GM19455 (cell line): ENCODE data around the gene TUFT1.

Source experiments
- ATAC-seq: cut with Tn5 transposase; IDR thresholded peaks from one replicate; pipeline ENCODE4 v1.9.1; 2021; ENCODE audit not compliant: unreplicated experiment

Gene TUFT1

DNA sequence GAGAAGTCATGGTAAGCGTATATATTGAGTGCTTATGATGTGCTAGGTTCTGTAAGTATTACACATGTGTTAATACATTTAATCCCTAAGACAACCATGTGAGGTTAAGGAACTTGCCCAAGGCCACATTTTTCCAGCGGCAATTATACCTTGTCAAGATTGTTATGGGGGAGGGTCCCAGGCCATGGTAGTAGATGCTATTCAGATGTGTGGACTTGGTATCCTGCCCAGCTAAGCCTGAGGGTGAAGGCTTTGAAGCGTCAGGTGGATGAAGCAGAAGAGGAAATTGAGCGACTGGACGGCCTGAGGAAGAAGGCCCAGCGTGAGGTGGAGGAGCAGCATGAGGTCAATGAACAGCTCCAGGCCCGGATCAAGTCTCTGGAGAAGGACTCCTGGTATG, 3.6 kb upstream of the TUFT1 start:
- no peak for ATAC-seq

DNA sequence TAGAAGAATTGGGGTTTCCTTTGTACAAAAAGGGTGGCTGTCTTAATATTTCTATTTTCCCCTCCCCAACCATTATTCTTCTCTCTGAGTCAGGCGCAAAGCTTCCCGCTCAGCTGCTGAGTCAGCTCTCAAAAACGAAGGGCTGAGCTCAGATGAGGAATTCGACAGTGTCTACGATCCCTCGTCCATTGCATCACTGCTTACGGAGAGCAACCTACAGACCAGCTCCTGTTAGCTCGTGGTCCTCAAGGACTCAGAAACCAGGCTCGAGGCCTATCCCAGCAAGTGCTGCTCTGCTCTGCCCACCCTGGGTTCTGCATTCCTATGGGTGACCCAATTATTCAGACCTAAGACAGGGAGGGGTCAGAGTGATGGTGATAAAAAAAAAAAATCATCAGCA, 3.0 kb upstream of the TUFT1 start:
- no peak for ATAC-seq

DNA sequence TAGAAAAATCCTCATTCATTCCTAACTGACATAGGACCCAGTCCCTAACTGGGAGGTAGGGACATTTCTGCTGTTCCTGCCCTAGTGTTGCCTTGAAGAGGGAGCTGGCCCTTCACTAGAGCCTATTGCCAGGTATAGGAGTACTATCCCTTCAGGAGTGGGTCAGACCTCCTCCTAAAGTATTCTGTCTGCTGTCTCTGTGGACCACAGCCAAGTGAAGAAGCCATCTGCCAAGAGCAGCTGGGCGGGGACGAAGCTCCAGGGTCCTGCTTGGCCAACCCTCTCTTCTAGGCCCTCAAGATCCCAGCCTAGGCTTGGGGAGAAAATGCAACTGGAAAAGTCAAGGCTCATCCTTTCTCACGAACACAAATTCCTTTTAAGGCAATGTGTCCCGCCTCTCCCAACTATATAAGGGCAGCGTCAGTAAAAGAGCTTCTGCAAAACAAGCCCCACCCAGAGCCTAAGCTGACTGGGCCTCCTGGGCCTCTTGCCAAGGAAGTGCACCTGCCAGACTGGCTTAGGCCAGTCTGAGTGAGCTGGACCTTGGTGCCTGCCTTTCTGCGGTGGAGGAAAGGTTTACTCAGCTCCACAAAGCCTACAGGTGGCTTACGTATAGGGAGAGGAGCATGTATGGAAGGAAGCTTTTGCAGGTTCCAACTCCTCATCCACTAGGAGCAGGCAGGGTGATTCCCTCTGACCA, 638 bp upstream of the TUFT1 start:
- ATAC-seq: no peak

GRCh38 chr1:151540982-151541377, 871 bp downstream of the TUFT1 start:
- ATAC-seq: no peak

- no peak for ATAC-seq
Measured at GRCh38 chr1:151541752-151542151, 1.6 kb downstream of the TUFT1 start.

GRCh38 chr1:151542710-151543129, 2.6 kb downstream of the TUFT1 start:
- no peak for ATAC-seq

- ATAC-seq: no peak
Measured at GRCh38 chr1:151545542-151545941, 5.4 kb downstream of the TUFT1 start.

DNA sequence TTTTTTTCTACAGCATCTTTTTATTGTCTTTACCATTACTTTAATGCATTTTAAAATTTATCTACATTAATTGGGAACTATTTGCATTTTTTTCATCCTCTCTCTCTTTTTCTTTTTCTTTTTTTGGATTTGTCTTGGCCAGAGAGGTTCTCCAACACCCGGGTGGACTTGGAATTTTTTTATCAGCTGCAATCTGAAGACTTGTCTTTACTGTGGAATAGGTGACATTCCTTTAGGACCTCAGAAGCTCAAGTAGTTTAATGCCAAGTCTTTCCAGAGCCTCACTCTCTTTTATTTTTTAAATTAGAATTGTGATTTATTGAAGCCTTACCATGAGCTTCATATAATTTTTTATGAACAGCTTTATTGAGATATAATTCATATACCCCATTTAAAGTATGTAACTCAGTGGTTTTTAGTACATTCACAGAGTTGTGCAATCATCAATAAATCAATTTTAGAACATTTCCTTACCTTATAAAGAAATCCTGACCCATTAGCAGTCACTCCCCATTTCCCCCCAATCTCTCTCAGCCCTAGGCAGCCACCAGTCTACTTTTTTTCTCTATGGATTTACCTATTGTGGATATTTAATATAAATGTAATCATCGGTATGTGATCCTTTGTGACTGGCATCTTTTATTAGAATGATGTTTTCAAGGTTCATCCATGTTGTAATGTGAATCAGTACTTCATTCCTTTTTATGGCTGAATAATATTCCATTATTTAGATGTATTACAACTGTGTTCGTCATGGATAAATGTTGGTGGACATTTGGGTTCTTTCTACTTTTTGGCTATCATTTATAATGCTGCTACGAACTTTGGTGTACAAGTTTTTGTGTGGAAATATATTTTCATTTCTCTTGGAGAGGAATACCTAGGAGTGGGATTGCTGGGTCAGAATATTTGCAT, 6.2 kb downstream of the TUFT1 start:
- no peak for ATAC-seq

DNA sequence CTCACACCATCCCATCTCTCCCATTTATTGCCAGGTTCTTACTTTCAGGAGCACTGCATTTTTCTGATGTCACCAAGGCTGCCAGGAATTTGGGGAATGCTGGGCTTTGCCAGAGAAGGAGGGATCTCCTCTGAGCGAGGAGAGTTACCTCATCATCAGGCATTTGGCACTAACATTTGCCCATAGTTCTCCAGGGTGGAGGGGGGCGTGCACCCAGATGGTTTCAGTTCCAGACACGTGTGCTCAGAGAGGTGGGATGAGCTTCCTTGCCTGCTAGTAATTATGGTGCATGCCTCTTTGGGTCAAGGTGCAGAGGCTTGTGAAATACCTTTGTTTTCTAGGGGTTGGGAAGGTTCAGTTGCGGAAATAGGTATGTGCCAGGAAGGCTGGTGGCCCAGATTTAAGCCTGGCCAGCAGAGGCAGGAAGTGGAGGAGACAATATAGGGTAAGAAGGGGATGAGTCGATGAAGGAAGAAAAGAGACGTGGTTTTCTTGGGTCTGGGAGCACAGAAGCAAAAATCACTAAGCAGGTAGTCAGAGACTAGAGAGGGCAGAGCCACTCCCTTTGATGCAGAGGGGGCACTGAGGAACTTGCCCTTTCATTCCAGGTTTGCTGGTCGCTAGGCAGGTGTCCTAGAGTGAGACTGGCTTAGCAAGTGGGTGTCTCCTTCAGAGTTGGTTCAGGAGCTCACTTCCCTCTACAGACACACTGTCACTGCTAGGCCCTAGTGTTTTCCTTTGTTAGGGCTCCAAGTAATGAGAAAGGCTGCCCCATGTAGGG, 7.2 kb downstream of the TUFT1 start:
- ATAC-seq: no peak

GRCh38 chr1:151547900-151548230, 7.8 kb downstream of the TUFT1 start:
- no peak for ATAC-seq

DNA sequence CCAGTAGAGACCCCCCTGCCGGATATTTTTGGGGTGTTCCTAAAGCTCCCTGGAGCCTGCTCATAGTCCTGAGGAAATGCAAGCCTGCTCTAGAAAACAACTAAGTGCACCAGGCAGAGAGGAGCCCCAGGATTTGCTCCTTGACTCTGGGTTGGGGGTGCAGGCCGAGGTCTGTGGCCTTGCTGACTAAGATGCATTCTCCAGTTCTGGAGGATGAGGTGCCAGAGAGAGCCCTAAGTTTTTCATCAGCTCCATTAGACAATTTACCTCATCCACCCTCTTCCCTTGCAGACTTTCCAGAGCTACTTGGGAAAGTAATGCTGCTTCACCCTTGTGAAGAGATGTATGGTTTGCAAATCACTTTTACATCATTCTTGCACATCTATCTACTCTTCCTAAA, 9.1 kb downstream of the TUFT1 start:
- ATAC-seq: no peak

DNA sequence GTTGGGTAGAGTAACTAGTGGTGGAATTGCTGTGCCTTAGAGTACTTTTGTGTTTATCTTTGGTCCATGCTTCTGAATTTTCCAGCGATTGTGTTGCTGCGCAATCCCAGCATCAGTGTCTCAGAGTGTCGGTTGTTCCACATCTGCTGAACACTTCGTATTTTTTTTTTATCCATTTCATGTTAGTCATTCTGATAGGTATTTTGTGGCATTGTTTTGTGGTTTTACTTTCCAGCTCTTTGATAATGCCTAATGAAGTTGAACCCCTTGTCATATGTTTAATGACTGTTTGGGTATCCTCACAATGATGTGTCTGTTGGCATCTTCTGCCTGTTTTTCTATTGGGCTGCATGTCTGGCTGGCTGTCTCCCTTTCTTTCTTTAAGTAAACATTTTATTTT, 13.6 kb downstream of the TUFT1 start:
- ATAC-seq: no peak

DNA sequence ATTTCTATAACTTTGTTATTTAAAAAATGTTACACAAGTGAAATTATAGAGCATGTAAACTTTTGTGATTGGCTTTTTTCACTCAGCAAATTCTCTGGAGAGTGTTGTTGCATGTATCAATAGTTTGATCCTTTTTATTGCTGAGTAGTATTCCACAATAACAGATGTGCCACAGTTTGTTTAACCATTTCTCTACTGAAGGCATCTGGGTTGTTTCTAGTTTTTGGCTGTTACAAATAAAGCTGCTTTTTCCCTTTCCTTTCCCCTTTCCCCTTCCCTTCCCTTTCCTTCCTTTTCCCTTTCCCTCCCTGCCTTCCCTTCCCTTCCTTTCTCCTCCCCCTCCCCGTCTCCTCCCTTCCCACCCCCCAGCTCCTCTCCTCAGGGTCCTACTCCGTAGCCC, 15.9 kb downstream of the TUFT1 start:
- ATAC-seq: no peak

GRCh38 chr1:151562661-151563060, 22.6 kb downstream of the TUFT1 start:
- no peak for ATAC-seq

GRCh38 chr1:151563376-151563775, 23.3 kb downstream of the TUFT1 start:
- no peak for ATAC-seq

DNA sequence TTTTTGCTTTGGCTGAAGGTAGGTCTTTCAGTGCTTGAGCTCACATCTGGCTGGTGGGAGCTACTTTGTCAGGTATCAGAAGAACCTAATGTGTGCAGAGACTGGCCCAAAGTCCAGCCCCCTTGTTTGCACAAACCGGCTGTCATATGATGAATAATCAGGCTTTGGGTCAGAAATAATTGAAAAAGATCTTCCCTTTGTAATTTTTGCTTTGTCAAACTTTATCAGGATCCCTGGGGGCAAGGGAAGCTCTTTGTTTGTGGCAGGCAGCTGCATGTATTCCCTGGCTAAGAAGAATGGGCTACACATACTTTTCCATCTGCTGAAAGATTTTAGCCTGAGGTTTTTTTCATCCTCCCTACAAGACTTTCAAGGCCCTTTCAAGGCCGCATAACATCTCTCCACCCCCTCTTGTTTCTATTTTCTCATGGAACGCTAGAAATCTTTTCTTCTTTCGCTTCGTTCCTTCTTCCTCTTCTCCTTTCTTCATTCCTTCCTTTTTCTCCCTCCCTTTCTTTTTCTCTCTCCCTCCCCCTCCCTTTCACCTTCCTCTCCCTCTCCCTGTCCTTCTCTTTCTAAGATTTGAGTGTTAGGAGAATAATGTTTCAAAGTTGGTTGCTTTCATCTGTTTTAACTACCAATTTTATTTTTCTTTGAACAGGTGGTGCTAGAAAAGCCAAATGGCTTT, 25.5 kb downstream of the TUFT1 start:
- ATAC-seq: no peak

GRCh38 chr1:151568626-151569088, 28.5 kb downstream of the TUFT1 start:
- ATAC-seq: no peak

- ATAC-seq: no peak
Measured at GRCh38 chr1:151570819-151571218, 30.7 kb downstream of the TUFT1 start.

GRCh38 chr1:151574575-151575529, 34.7 kb downstream of the TUFT1 start:
- no peak for ATAC-seq

- ATAC-seq: no peak
Measured at GRCh38 chr1:151577173-151577572, 37.1 kb downstream of the TUFT1 start.
